GM19397 (cell line): ENCODE data around the gene DHRS3.
"Not testable (repeated sequence)": the region's sequence is repeated elsewhere in the genome, so short reads cannot be mapped to it uniquely, and the experiment has no call there.

Experiments used
- ATAC-seq: cut with Tn5 transposase; IDR thresholded peaks from one replicate; pipeline ENCODE4 v1.9.1; 2021; ENCODE audit warnings: mild to moderate bottlenecking, moderate library complexity; ENCODE audit not compliant: unreplicated experiment

Gene DHRS3

DNA sequence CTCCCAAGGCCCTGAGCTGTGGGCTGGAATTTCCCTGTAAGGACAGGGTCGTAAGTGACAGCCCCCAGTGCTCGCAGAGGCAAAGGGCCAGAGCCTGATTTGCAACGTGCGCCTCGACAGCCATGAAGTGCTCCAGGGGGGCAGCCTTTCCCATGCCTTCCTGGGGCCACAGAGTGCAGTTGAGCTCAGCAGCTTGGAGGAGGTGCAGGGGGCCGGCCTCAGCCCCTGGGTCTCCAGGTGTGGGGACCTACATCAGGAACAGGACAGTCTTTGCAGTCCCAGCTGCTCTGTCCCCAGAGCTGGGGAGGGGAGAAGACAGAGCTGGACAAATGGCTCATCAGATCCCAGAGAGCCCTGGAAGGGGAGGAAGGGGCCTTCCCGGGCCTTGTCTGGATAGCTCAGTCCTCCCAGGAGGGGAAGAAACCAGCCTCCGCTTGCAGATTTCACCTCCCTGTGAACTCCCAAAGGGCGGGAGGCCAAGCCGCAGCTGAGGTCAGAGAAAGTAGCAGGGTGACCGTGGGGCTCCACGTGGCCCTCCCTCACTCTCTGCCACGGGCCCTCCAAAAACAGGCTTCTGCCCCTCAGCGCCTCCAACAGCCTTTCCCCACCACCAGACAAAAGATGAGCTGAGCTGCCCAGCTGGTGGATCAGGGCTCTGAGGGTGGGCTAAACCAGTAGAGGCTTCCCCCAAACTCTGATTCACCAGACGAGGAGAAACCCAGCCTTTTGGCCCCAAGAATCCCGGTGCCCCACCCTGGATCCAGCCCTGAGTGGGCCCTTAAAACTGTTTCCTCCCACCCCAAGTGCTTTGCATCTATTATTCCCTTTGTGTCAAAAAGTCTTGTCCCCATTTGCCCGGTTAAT is 76.5 kb downstream of the DHRS3 start:
- no peak for ATAC-seq

DNA sequence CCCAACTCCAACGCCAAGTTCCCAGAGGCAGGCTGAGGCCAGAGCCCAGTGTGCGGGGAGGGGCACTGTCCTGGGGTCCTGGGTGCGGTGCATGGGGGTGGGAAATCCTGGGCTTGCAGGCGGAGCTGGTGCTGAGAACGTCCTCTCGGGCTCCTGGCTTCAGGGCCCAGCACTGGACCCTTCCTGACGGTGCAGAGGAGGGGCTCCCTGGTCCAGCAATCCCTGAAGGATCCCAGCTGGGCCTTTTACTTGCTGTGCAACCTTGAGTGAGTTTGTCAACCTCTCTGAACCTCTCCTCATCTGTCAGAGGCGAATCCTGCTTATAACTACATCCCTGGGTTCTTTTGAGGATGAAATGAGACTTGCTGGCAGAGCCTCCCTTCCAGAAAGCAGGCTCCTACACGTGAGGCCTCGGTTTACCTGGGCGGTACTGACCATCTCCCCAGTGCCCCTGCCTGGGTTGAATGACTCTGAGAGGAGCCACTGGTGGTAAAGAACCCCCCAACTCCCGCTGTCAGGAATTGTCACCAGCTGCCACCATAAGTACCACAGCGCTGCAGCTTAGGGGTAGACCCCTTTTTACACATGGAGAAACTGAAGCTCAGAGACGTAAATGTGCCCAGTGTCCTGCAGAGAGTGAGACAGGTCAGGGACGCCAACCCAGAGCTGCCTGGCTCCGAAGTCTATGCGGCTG is 77.3 kb downstream of the DHRS3 start:
- ATAC-seq: no peak

DNA sequence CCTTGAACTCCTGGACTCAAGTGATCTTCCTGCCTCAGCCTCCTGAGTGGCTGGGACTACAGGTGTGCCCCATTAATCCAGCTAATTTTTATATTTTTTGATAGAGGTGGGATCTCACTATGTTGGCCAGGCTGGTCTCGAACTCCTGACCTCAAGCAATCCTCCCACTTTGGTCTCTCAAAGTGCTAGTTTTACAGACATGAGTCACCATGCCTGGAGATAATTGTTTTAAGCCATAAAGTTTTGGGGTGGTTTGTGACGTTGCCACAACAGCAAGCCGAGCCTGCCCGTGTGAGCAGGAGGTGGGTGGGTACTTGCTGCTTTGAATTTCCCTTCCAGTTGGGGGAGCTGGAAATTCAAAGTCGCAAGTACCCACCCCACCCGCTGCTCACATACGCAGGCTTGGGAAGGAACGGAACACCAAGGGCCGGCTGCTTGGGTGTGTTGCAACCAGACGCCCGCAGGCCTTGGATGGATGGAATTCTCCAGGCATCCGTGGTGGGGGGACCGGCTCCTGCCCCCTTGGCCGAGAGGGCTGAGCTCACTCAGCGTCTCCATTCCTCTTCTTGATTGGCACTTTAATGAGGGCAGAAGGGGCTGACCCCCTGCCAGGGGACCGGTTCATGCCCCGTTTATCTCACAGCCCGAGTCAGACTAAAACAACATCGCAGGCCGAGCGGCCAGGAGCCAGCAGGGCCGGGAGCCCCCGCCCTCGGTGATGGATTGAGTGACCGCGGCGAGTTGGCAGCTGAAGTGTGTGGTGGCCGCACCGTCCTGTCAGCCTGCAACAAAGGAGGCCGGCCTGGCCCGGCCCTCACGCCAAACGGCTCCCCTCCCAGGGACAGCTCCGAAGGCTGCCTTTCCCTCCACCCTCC is 78.1 kb downstream of the DHRS3 start:
- no peak for ATAC-seq

DNA sequence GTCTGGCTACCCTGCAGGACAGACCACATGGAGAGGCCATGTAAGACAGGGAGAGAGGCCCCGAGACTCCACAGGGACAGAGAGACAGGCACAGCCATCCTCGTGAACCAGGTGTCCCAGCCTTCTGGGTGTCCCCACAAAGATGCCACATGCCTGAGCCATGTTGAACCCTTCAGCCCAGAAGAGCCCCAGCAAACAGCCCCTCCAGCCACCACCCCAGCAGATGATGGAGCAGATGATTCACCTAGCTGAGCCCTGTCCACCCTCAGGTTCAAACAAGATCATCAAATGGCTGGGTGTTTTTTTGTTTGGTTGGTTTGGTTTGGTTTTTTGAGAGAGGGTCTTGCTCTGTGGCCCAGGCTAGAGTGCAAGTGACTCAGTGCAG is 78.7 kb downstream of the DHRS3 start:
- no peak for ATAC-seq

DNA sequence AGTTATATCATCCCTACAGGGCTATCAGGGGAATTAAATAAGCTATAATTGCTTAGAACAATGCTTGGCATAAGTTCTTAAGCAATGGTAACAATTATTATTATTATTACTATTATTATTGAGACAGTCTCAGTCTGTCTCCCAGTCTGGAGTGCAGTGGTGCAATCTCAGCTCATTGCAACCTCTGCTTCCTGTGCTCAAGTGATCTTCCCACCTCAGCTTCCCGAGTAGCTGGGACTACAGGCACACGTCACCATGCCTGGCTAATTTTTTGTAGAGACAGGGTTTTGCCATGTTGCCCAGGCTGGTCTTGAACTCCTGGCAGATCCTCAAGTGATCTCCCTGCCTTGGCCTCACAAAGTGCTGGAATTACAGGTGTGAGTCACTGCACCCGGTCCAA is 79.5 kb downstream of the DHRS3 start:
- ATAC-seq: not testable (repeated sequence)

DNA sequence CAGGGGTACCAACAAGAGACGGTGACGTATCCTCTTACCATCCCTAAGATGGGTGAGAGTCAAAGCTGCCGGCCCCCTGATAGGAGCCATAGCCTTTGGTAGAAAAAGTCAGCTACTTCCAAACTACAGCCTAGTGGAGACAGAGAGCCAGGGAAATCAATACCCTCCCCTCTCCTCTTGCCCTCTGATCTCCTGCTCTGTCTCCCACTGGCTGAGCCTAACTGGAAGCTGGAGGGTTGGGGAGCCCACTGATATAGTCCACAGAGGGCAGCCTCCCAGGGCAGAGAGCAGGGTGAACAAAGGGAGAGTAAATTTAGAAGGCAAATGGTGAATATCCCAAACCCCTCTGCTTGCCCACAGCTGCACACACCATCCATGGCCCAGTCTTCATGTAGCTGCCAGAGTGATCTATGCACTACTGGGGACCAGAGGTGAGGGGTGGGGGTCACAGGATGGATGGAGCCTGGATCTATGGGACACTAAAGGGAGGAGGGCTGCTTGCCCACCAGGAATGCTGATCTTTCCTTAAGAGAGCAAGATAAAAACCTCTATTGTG is 80.0 kb downstream of the DHRS3 start:
- no peak for ATAC-seq

DNA sequence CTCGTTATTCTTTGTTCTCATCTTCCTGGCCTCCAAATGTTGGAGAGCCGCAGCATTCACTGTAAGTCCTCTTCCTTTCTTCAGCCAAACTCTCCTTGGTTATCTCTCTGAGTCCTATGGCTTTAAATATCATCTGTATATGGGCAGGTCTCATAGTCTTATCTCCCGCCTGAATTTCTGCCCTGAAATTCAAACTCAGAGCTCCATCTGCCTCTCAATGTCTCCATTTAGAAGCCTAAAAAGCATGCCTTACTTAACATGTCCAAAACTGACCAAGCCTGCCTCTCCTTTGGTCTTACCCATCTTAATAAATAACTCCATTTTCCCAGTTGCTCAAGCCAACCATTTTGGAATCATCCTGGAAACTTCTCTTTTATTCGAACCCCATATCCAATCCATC is 80.7 kb downstream of the DHRS3 start:
- no peak for ATAC-seq

DNA sequence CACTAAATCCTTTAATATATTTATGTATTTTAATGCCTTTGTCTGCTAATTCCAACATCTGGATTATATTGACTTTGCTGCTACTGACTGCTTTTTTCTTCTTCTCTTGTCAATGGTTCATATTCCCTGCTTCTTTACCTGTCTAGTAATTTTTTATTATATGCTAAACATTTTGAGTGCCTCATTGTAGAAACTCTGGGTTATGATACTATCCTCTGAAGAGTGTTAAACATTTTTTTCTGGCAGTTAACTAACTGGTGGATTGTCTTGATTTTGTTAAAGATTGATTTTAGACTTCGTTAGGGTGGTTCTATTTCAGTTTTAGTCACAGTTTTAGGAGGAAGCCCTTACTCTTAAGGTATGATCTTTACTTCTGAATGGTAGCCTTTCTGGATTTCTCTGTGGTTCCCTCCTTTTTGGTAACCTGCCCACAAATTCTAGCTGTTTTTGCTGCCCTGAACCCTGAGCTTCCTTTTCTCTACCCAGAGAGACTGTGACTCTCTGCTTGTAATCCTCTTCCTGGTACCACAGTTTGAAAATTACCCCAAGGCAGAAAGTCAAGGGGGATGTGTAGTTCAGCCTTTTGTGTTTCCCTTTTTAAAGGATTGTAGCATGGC is 81.9 kb downstream of the DHRS3 start:
- ATAC-seq: no peak

DNA sequence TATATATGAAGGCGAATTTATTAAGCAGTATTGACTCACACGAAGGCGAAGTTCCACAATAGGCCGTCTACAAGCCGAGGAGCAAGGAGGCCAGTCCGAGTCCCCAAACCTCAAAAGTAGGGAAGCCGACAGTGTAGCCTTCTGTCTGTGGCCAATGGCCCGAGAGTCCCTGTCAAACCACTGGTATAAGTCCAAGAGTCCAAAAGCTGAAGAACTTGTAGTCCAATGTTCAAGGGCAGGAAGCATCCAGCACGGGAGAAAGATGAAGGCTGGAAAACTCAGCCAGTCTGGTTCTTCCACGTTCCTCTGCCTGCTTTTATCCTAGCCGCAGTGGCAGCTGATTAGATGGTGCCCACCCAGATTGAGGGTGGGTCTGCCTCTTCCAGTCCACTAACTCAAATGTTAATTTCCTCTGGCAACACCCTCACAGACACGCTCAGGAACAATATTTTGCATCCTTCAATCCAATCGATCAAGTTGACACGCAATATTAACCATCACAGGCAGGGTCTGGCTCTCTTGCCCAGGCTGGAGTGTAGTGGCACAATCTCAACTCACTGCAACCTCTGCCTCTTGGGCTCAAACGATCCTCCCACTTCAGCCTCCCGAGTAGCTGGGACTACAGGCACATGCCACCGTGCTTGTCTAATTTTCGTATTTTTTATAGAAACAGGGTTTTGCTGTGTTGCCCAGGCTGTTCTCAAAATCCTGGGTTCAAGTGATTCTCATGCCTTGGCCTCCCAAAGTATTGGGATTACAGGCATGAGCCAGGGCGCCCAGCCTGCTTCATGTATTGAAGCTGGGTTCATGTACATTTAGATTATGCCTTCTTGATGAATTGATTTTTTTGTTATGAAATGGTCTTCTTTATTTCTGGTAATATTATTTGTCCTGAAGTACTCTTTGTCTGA is 85.3 kb downstream of the DHRS3 start:
- ATAC-seq: no peak

DNA sequence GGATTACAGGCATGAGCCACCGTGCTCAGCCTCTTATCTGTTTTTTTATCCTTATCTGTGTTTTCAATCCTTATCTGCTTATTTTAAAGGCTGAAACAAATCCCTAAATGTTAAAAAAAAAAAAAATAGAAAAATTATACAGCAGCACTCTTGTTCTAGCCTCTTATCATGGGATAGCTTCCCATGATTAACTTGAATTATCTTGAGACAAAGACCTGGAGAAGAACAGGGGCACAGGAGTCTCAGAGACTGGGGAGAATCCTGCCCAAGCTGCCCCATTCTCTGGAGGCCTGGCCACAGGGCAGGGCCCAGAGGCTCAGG is 86.9 kb downstream of the DHRS3 start:
- ATAC-seq: no peak

DNA sequence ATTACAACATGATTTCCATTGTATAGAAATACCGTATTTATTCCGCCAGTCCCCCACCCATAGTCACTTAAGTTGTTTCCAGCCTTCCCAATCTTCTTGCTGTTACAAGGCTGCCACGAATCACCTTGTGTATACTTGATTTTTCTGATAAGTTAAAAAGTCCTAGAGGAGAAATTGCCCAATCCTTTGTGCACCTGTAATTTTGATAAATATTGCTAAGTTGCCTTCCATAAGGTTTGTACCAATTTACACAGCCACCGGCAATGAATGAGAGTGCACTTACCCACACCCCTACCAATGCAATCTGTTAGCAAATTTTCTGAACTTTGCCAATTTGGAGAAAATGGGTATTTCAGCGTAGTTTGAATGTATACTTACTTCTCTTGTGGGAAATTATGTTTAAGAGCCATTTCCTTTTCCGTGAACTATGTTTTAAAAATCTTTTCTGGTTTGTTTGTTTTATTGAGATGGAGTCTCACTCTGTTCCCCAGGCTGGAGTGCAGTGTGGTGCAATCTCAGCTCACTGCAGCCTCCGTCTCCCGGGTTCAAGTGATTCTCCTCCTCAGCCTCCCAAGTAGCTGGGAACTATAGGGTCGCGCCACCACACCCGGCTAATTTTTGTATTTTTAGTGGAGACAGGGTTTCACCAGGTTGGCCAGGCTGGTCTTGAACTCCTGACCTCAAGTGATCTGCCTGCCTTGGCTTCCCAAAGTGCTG is 87.4 kb downstream of the DHRS3 start:
- no peak for ATAC-seq

DNA sequence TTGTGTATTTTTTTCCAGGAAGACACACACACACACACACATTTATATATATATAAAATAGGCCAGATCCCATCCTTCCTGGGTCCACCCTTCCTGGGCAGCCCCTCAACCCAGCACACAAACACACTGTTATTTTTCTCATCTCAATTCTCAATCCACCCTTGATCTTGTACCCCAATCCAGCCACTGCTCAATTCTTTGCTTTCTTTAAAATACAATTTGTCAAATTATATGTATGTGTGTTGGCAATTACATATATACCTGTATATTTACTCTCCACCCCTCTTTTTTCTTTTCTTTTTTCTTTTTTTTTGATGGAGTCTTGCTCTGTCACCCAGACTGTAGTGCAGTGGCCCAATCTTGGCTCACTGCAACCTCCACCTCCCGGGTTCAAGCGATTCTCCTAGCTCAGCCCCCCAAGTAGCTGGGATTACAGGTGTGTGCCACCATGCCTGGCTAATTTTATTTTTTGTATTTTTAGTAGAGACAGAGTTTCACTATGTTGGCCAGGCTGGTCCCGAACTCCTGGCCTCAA is 88.3 kb downstream of the DHRS3 start:
- ATAC-seq: no peak

DNA sequence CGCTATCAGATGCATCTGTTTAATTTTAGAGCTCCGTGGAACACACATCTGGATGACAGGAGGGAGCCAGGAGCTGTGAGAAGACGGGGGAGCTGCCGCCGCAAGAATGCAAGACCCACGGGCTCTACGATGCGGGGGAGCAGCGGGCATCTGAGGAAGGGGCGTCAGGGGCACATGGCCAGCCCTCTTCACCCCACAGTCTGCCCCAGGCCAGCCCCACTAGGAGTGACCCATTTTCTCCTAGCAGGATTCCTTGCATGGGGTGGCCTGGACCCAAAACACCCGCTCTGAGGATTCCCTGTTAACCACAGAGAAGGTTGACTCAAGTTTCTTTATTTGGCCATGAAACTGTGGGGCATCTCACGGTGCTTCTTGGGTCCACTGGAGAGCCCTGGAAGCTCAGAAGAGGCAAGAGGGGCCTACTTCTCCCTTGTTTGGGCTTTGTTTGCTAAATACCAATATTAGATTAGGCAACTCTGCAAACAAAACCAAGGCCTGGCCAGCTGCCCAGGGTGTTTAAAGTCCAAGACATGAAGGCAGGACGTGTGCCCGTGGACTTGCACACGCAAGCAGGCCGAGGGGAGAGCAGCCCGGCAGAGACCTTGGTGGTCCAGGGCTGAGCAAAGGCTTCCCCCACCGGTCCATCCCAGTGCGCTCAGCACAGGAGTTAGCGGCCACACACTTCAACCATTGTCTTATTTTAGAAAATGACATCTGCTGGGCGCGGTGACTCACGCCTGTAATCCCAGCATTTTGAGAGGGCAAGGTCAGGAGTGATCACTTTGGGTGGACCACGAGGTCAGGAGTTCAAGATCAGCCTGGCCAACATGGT is 89.8 kb downstream of the DHRS3 start:
- ATAC-seq: no peak

DNA sequence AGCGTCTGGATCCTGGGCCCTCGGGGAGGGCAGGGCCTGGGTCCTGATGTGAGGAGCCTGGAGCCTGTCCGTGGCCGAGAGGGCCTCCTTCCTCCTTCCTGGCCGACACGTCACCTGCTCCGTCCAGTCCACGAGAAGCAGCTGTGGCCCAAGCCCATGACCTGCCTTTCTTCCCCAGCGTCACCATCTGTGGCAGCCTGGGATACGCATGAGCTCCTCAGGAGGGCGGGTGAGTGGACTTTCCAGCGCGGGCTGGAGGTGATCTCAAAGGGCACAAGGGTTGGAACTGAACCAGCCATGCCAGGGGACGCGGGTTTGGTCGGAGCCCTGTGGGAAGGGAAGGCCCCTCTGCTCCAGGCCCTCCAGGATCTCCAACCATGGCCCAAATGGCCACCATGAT is 90.4 kb downstream of the DHRS3 start:
- no peak for ATAC-seq

DNA sequence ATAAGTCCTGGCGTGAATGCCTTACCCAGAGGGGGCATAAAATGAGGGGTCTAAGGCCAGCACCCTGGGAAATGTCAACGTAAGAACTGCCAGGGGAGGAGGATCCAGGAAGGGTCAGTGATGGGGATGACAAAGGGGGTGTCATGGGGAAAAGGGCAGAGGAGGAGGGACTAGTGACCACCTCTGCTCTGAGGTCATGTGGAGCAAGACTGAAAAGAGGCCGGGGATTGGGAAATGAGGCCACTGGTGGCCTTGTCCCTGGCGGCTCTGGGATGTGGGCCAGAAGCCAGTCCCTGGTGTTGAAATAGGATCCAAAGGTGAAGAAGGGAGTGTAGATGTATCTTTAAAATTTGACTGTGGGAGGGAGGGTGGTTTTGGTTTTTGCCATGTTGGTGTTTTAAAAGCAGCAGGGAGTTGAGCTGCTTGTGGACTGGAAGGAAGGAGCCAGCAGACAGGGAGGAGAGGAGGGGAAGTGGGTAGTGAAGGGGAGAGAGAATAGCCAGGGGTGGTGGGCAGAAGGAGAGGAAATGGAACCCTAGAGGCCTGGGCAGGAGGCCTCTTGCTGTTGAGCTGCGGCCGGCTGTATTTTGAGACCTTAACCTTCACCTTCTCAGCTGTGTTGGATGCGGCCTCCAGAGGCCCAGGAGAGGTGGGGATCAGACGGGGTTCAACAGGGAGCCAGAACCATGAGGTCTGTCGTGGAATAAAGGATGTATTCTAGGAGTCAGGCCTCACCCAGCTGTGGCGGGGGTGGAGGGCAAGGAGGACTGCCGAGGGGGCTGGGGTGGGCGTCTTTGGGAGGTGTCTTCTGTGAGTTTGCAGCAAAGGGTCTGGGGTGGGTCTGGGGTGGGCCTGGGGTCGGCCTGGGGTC is 92.5 kb downstream of the DHRS3 start:
- ATAC-seq: no peak

DNA sequence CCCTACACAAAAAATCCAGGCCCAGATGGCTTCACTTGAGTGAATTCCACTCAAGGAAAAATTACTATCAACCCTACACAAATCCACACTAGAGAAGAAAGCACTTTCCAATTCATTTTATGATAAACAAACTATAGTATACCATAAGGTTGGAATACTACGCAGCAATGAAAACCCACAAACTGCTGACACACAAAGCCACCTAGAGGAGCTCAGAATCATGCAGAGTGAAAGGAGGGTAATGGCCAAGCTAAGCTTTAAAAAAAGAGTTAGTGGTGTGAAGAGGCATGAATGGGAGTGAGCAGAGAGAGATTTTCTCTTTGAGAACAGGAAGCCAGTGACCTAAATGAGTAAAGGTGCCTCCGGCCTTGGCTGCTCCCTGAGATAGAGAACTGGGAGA is 93.7 kb downstream of the DHRS3 start:
- no peak for ATAC-seq

DNA sequence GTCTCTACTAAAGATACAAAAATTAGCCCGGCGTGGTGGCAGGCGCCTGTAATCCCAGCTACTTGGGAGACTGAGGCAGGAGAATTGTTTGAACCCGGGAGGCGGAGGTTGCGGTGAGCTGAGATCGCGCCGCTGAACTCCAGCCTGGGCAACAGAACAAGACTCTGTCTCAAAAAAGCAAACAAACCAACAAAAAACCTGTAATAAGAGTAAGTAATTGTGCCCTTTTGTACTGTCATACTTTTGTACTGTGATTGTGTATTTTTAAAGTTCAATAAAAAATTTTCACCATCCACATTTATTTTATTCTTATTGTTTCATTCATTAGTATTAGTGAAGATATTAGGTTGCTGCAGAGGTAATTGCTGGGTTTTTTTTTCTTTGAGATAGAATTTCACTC is 95.2 kb downstream of the DHRS3 start:
- not testable (repeated sequence) for ATAC-seq
